Midbrain (tissue), 1 donor: ENCODE measurements around the gene CFL2.

Experiments
- DNase-seq: peaks from one replicate; lab custom pipeline; 2025; lab: John Stamatoyannopoulos, UW

CFL2 gene

DNA sequence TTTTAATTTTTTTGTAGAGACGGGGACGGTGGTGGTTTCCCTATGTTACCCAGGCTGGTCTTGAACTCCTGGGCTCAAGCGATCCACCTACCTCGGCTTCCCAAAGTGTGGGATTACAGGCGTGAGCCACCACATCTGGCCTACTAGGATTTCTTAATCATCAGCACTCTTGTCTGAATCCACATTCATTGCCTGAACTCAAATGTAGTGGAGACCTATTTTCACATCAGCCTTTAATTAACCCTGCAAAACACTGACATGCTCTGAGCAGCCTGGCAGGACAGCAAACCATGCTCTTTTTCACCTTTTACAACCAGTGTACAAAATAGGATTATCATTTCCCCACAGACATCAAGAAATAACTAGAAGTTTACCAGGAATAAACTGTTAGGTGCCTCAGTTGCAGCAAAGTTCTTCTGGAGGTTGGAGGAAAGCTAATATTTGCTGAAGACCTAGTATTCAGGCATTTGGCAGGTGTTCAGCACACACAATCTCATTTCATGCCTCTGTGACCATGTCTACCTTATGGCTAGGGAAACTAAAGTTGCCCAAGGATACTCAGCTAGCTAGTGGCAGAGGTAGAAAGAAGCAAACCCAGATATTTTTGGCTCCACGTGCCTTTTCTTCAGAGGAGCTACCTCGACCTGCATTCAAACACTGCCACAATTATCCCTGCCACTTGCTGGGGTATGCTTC is 37.7 kb downstream of the CFL2 start:
- DNase-seq, result no peak

DNA sequence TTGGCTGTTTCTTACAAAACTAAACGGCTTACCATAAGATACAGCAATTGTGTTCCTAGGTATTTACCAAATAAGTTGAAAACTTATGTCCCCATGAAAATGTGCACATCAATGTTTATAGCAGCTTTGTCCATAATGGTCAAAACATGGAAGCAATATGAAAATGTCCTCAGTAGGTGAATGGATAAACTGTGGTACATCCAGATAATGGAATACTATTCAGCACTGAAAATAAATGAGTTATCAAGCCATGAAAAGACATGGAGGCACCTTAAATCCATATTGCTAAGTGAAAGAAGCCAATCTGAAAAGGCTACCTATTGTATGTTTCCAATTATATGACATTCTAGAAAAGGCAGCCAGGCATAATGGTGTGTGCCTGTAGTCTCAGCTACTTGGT is 40.7 kb downstream of the CFL2 start:
- no peak for DNase-seq

DNA sequence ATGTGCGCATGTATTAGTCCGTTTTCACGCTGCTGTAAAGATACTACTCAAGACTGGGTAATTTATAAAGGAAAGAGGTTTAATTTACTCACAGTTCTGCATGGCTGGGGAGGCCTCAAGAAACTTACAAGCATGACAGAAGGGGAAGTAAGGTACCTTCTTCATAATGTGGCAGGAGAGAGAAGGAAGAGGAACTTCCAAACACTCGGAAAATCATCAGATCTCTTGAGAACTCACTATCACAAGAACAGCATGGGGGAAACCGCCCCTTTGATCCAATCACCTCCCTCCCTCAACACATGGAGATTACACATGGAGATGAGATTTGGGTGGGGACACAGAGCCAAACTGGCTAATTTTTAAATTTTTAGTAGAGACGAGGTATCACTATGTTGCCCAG is 42.7 kb downstream of the CFL2 start:
- no peak for DNase-seq

DNA sequence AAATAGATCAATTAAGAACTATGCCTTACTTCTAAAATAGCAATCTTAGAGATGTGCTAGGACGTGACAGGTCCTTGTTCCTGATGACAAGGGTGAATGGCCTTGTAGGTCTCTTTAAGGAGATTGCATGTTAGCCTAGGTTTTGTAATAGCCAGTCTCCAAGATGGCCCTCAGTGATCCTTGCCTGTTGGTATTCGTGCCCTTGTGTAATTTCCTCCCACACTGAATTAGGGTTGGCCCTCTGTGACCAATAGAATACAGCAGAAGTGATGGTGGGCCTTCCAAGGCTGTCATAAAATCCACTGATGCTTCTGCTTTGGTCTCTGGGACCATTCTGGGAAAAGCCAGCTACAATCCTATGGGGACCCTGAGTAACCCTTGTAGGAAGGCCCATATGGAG is 46.3 kb downstream of the CFL2 start:
- DNase-seq, result no peak

DNA sequence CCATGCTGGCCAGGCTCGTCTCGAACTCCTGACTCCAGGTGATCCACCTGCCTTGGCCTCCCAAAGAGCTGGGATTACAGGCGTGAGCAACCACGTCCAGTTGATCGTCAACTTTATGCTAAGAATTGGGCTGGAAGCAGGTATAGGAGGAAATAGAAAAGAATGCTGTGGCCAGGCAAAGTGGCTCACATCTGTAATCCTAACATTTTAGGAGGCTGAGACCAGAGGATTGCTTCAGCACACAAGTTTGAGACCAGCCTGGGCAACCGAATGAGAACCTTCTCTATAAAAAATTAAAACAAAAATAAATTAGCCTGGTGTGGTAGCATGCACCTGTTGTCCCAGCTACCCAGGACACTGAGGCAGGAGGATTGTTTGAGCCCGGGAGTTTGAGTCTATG is 47.4 kb downstream of the CFL2 start:
- DNase-seq, result no peak

DNA sequence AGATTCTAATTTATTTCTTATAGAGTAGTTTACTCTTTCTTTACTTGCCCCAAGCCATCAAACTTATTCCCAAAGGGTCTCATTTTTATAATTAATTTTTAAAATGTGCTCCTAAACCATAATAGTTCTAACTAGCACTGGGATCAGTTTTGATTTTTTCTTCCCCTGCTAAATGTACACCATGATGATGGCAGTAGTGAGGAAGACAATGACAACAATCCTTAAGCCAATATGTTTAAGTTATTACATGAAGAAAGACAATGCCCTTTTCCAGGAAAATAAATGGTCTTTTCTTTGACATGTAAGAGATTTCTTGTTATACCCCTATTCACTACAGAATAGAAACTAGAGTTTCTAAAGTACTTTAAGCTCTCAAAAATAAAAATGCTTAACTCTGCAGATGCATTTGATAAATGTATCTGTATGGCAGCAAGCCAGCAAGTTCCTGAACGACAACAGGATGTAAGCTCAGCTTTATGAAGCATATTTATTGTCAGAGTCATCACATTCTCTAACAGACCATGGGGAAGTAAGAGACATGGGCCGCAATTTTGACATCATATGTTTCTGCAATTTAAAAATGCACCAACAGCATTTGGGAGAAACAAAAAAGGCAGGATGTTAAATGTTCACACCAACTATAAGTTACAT is 48.5 kb downstream of the CFL2 start:
- no peak for DNase-seq

DNA sequence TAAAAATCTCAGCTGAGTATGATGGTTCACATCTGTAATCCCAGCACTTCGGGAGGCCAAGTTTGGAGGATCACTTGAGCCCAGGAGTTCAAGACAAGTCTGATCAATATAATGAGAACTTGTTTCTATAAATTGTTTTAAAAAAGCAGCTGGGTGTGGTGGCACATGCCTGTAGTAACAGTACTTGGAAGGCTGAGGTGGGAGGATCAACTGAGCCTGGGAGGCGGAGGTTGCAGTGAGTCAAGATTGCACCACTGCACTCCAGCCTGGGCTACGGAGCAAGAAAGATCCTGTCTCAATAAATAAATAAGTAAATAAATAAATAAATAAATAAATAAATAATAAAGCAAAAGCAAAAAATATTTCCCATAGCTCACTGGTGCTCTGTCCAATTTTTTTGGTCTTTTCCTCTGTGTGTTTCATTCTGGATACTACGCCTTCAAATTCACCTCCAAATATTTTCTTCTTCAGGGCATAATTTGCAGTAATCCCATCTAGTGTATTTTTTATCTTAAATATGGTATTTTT is 51.8 kb downstream of the CFL2 start:
- no peak for DNase-seq

DNA sequence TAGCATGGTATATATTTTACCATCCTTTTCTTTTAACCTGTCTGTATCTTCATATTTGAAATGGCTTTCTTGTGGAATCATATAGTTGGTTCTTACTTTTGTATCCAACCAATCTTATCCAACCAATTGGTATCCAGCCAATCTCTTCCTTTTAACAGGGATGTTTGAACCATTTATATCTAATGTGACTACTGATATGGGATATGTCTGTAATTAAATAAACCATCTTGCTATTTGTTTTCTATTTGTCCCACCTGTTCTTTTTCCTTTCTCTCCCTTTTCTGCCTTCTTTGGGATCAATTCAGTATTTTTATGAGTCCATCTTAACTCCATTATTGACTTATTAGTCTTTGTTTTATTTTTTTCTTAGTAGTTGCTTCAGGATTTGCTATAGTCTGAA is 53.6 kb downstream of the CFL2 start:
- no peak for DNase-seq
